Adipocyte (in vitro differentiated cells): ENCODE data around the gene PTOV1.

Experiments
- DNase-seq: peaks from one replicate; pipeline ENCODE4 v3.0.0-alpha.2; 2015; ENCODE audit warnings: low read depth
- H3K27me3 ChIP-seq: replicated peaks from 2 replicates; pipeline ENCODE4 v1.7.0; 2013; ENCODE audit warnings: mild to moderate bottlenecking, low read length, moderate library complexity; ENCODE audit not compliant: control insufficient read depth, insufficient read depth
- H3K36me3 ChIP-seq: 2 replicates; pipeline ENCODE4 v1.7.0; 2013; ENCODE audit warnings: low read length, mild to moderate bottlenecking, moderate library complexity; ENCODE audit not compliant: control insufficient read depth, insufficient read depth, severe bottlenecking
- H3K4me1 ChIP-seq: 2 replicates; pipeline ENCODE4 v1.7.0; 2013; ENCODE audit warnings: mild to moderate bottlenecking, low read length, moderate library complexity; ENCODE audit not compliant: control insufficient read depth, insufficient read depth
- H3K4me3 ChIP-seq: 2 replicates; pipeline ENCODE4 v1.7.0; 2013; ENCODE audit warnings: mild to moderate bottlenecking, low read length, moderate library complexity
- H3K9ac ChIP-seq: 2 replicates; pipeline ENCODE4 v1.7.0; 2013; ENCODE audit warnings: mild to moderate bottlenecking, low read length, moderate library complexity
- H3K9me3 ChIP-seq: 2 replicates; pipeline ENCODE4 v1.7.0; 2013; ENCODE audit warnings: mild to moderate bottlenecking, low read length, moderate library complexity; ENCODE audit not compliant: control insufficient read depth

The PTOV1 gene

GRCh38 chr19:49850487-49851342 is at the start of gene PTOV1:
PTOV1 (plus strand) TSS chr19:49851159.
- H3K4me3 ChIP-seq = peak within 1 kb of the TSS; percentile 95
- H3K9me3 ChIP-seq = no peaks in the 10 kb centered on the region
- peak within 1 kb of the TSS; percentile 100 for H3K9ac ChIP-seq
- DNase-seq = peak; percentile 97
- no peaks in the 10 kb centered on the region for H3K27me3 ChIP-seq
- H3K4me1 ChIP-seq = peaks cover 28% of the 10 kb centered on the region
- H3K36me3 ChIP-seq = peaks cover 14% of the 10 kb centered on the region

GRCh38 chr19:49801401-49801888 is 49.5 kb upstream of the PTOV1 start:
- Histone ChIP-seq H3K9me3 (no peaks in the 10 kb centered on the region), H3K9ac (peak overlapping the region; percentile 75), H3K4me1 (peaks cover 14% of the 10 kb centered on the region), H3K36me3 (peaks cover 80% of the 10 kb centered on the region), H3K27me3 (no peaks in the 10 kb centered on the region), H3K4me3 (no peak overlapping the region)
- DNase-seq = no peak

- Histone ChIP-seq H3K4me3 (peak overlapping the region; percentile 55), H3K4me1 (peaks cover 14% of the 10 kb centered on the region), H3K36me3 (peaks cover 76% of the 10 kb centered on the region), H3K9me3 (no peaks in the 10 kb centered on the region), H3K27me3 (no peaks in the 10 kb centered on the region), H3K9ac (peak overlapping the region; percentile 75)
- peak; percentile 77 for DNase-seq
Observed at GRCh38 chr19:49801966-49802661, 48.8 kb upstream of the PTOV1 start.

DNA sequence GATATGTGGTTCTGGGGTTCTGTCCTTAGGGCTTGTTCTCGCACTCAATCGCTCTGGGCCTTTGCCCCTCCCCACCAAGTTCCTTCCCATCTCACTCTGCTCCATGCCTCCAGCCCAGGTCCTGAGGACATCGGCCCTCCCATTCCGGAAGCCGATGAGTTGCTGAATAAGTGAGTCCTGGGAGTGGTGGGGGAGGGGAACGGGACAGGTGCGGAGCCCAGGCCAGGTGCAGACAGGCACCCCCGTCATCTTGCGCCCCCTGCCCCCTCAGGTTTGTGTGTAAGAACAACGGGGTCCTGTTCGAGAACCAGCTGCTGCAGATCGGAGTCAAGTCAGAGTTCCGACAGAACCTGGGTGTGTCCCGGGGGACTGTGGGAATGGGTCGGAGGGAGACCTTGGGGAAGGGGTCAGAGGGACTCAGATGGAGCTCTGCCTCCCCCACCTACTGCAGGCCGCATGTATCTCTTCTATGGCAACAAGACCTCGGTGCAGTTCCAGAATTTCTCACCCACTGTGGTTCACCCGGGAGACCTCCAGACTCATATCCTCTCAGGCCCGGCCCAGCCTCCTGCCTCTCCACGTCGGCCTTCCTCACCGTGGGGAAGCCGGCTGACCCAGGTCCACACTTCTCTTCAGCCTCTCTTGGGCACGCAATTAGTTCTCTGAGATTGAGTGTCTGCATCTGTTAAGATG is 48.0 kb upstream of the PTOV1 start:
- Histone ChIP-seq H3K27me3 (no peaks in the 10 kb centered on the region), H3K4me3 (no peak overlapping the region), H3K4me1 (peaks cover 15% of the 10 kb centered on the region), H3K36me3 (peaks cover 77% of the 10 kb centered on the region), H3K9me3 (no peaks in the 10 kb centered on the region), H3K9ac (no peak overlapping the region)
- DNase-seq = no peak

DNA sequence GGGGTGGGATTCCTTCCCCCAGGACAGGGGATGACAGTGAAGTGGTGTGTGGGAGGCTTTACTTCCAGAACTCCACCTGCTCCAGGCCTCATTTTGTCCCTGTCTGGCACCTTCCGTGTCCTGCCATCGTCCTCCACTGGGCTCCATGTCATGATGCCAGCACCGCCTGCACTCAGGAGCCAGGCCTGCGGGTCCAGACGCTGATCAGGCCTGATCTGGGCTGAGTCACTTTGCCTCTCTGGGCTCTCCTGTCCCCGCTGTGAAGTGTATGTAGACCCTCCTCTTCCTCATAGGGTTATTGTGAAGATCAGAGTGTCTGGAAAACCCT is 47.5 kb upstream of the PTOV1 start:
- Histone ChIP-seq H3K4me1 (peaks cover 20% of the 10 kb centered on the region), H3K27me3 (no peaks in the 10 kb centered on the region), H3K9ac (no peak overlapping the region), H3K4me3 (no peak overlapping the region), H3K9me3 (no peaks in the 10 kb centered on the region), H3K36me3 (peaks cover 74% of the 10 kb centered on the region)
- DNase-seq = no peak

GRCh38 chr19:49805822-49806619 is 44.9 kb upstream of the PTOV1 start:
- no peak for DNase-seq
- Histone ChIP-seq H3K9me3 (no peaks in the 10 kb centered on the region), H3K9ac (no peak overlapping the region), H3K36me3 (peaks cover 48% of the 10 kb centered on the region), H3K27me3 (no peaks in the 10 kb centered on the region), H3K4me3 (no peak overlapping the region), H3K4me1 (peaks cover 20% of the 10 kb centered on the region)

DNA sequence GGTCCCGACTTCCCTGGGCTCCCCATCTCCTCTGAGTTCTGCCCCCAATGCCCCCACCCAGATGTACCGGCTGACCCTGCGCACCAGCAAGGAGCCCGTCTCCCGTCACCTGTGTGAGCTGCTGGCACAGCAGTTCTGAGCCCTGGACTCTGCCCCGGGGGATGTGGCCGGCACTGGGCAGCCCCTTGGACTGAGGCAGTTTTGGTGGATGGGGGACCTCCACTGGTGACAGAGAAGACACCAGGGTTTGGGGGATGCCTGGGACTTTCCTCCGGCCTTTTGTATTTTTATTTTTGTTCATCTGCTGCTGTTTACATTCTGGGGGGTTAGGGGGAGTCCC is 44.4 kb upstream of the PTOV1 start:
- no peak for DNase-seq
- H3K4me1 ChIP-seq = peaks cover 18% of the 10 kb centered on the region
- no peaks in the 10 kb centered on the region for H3K9me3 ChIP-seq
- H3K9ac ChIP-seq = no peak overlapping the region
- H3K36me3 ChIP-seq = peaks cover 46% of the 10 kb centered on the region
- H3K4me3 ChIP-seq = no peak overlapping the region
- no peaks in the 10 kb centered on the region for H3K27me3 ChIP-seq

DNA sequence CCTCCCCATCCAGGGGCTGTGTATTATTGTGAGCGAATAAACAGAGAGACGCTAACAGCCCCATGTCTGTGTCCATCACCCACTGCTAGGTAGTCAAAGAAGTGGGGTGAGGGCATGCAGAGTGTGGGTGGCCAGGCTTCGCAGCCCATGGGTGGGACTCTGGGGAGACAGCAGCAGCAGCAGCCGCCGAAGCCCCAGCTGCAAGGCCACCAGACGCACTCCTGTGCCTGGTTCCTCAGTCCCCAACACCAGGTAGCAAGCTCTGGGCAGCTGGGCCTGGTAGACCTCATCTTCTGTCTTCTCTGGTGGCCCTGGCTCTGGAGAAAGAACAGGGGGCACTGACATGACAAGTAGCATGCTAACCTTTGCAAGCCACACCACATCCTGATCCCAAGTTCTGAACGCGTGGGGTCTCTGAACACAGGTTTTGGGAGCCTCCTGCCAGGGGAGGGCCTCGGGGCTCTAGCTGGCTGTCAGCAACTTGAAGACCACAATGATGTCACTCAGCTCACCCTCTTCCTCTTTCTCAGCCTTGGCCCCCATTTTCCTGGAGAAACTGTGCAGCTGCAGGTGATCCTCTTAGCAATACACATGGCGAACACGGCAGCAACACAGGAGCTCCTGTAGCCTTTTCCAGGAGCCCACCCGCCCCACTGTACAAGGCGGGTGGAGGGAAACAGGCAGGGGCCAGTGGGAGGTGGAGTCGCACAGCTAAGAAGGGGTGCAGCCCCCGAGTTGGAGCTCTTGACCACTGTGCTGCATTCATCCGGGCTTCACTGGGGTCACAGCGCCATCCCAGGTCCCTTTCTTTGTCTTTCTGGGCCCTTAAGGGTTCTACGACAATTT is 43.7 kb upstream of the PTOV1 start:
- Histone ChIP-seq H3K27me3 (no peaks in the 10 kb centered on the region), H3K9me3 (no peaks in the 10 kb centered on the region), H3K4me1 (peaks cover 11% of the 10 kb centered on the region), H3K9ac (no peak overlapping the region), H3K4me3 (no peak overlapping the region), H3K36me3 (peaks cover 43% of the 10 kb centered on the region)
- no peak for DNase-seq

GRCh38 chr19:49807904-49808675 is 42.9 kb upstream of the PTOV1 start:
- H3K4me3 ChIP-seq = no peak overlapping the region
- H3K4me1 ChIP-seq = peaks cover 12% of the 10 kb centered on the region

More at GRCh38 chr19:49807904-49808675, 42.9 kb upstream of the PTOV1 start:
- H3K9ac ChIP-seq = peak overlapping the region; percentile 29
- peaks cover 38% of the 10 kb centered on the region for H3K36me3 ChIP-seq
- no peaks in the 10 kb centered on the region for H3K27me3 ChIP-seq
- no peaks in the 10 kb centered on the region for H3K9me3 ChIP-seq
- no peak for DNase-seq
